Panc1 (cell line): ENCODE results near the gene CFHR5.

Experiments used
- CTCF ChIP-seq: fragments of 450-650 bp; IDR thresholded peaks from 2 replicates; pipeline ENCODE4 v1.5.1; 2017; ENCODE audit warnings: mild to moderate bottlenecking
- REST ChIP-seq, 2 experiments: IDR thresholded peaks; 2 replicates each; pipeline ENCODE4 v1.6.1; 2011 to 2012; ENCODE audit warnings: low read depth in 2 of 2, control low read depth in 1 of 2, low read length in 1 of 2, mild to moderate bottlenecking in 1 of 2, moderate library complexity in 1 of 2; ENCODE audit not compliant: insufficient read depth in 1 of 2

- TF ChIP-seq CTCF (no peak), REST (IDR thresholded peaks at IDR 0.05; ENCODE audit: insufficient read depth in 1 of 2, low read depth in 2 of 2, low read length in 1 of 2) (no peak)
These were observed 44.4 kb downstream of the CFHR5 start for GRCh38 chr1:197021716-197022115.
